ENCODE data around the gene SLC2A9. TPM values are rescaled to one million over a fixed set of nuclear protein-coding genes. Genes with fewer than 3 reads are reported as not detected.

SLC2A9 gene
- polyA plus RNA-seq, 4 donors, result 9.2 to 10.6 (median 10.3) TPM

- DNase-seq (ENCODE audit: low read depth in 4 of 4, low spot score in 3 of 4), result no peak
Observed at GRCh38 chr4:9969526-9970398, 51.5 kb downstream of the SLC2A9 start.

- no peak for DNase-seq (ENCODE audit: low read depth in 4 of 4, low spot score in 3 of 4)
Observed at GRCh38 chr4:9968472-9968871, 52.8 kb downstream of the SLC2A9 start.

GRCh38 chr4:9964879-9965278 lies 56.4 kb downstream of the SLC2A9 start:
- DNase-seq (ENCODE audit: low read depth in 4 of 4, low spot score in 3 of 4), result no peak

- no peak for DNase-seq (ENCODE audit: low read depth in 4 of 4, low spot score in 3 of 4)
Observed at GRCh38 chr4:9963328-9963727, 58.0 kb downstream of the SLC2A9 start.

- no peak for DNase-seq (ENCODE audit: low read depth in 4 of 4, low spot score in 3 of 4)
Observed at GRCh38 chr4:9962611-9963314, 58.5 kb downstream of the SLC2A9 start.

GRCh38 chr4:9954468-9954867 lies 66.8 kb downstream of the SLC2A9 start:
- no peak for DNase-seq (ENCODE audit: low read depth in 4 of 4, low spot score in 3 of 4)

- DNase-seq (ENCODE audit: low read depth in 4 of 4, low spot score in 3 of 4), result no peak
Observed at GRCh38 chr4:9953089-9953488, 68.2 kb downstream of the SLC2A9 start.

- DNase-seq (ENCODE audit: low read depth in 4 of 4, low spot score in 3 of 4), result no peak
Observed at GRCh38 chr4:9952415-9952950, 68.8 kb downstream of the SLC2A9 start.

GRCh38 chr4:9949573-9949972 lies 71.7 kb downstream of the SLC2A9 start:
- no peak for DNase-seq (ENCODE audit: low read depth in 4 of 4, low spot score in 3 of 4)

GRCh38 chr4:9947168-9948062 lies 73.9 kb downstream of the SLC2A9 start:
- no peak for DNase-seq (ENCODE audit: low read depth in 4 of 4, low spot score in 3 of 4)

- no peak for DNase-seq (ENCODE audit: low read depth in 4 of 4, low spot score in 3 of 4)
Observed at GRCh38 chr4:9946170-9946569, 75.1 kb downstream of the SLC2A9 start.

GRCh38 chr4:9944431-9945425 lies 76.6 kb downstream of the SLC2A9 start:
- DNase-seq (ENCODE audit: low read depth in 4 of 4, low spot score in 3 of 4), result no peak

GRCh38 chr4:9943761-9944160 lies 77.5 kb downstream of the SLC2A9 start:
- DNase-seq (ENCODE audit: low read depth in 4 of 4, low spot score in 3 of 4), result no peak

GRCh38 chr4:9942921-9943600 lies 78.2 kb downstream of the SLC2A9 start:
- DNase-seq (ENCODE audit: low read depth in 4 of 4, low spot score in 3 of 4), result no peak

- no peak for DNase-seq (ENCODE audit: low read depth in 4 of 4, low spot score in 3 of 4)
Observed at GRCh38 chr4:9942139-9942538, 79.2 kb downstream of the SLC2A9 start.

GRCh38 chr4:9940041-9940440 lies 81.3 kb downstream of the SLC2A9 start:
- DNase-seq (ENCODE audit: low read depth in 4 of 4, low spot score in 3 of 4), result no peak

- no peak for DNase-seq (ENCODE audit: low read depth in 4 of 4, low spot score in 3 of 4)
Observed at GRCh38 chr4:9938933-9939332, 82.4 kb downstream of the SLC2A9 start.

- DNase-seq (ENCODE audit: low read depth in 4 of 4, low spot score in 3 of 4), result no peak
Observed at GRCh38 chr4:9937078-9937477, 84.2 kb downstream of the SLC2A9 start.

- DNase-seq (ENCODE audit: low read depth in 4 of 4, low spot score in 3 of 4), result no peak
Observed at GRCh38 chr4:9936129-9936644, 85.1 kb downstream of the SLC2A9 start.

Data from right renal pelvis (tissue), 4 donors.